Measurements from ENCODE around the gene AKAP6.

Gene AKAP6

GRCh38 chr14:32661216-32661615 lies 332.1 kb downstream of the AKAP6 start:
- DNase-seq (ENCODE audit: low read depth, low spot score): no peak

GRCh38 chr14:32662211-32662610 lies 333.1 kb downstream of the AKAP6 start:
- DNase-seq (ENCODE audit: low read depth, low spot score): no peak

- DNase-seq (ENCODE audit: low read depth, low spot score): no peak
These were observed 337.2 kb downstream of the AKAP6 start for GRCh38 chr14:32666308-32666707.

- no peak for DNase-seq (ENCODE audit: low read depth, low spot score)
These were observed 338.2 kb downstream of the AKAP6 start for GRCh38 chr14:32667287-32667686.

- no peak for DNase-seq (ENCODE audit: low read depth, low spot score)
These were observed 338.7 kb downstream of the AKAP6 start for GRCh38 chr14:32667791-32668190.

- DNase-seq (ENCODE audit: low read depth, low spot score): no peak
These were observed 340.3 kb downstream of the AKAP6 start for GRCh38 chr14:32669391-32669790.

- no peak for DNase-seq (ENCODE audit: low read depth, low spot score)
These were observed 346.3 kb downstream of the AKAP6 start for GRCh38 chr14:32675433-32675832.

- DNase-seq (ENCODE audit: low read depth, low spot score): no peak
These were observed 348.2 kb downstream of the AKAP6 start for GRCh38 chr14:32677129-32677780.

GRCh38 chr14:32678088-32678487 lies 349.0 kb downstream of the AKAP6 start:
- no peak for DNase-seq (ENCODE audit: low read depth, low spot score)

GRCh38 chr14:32679927-32680612 lies 351.0 kb downstream of the AKAP6 start:
- DNase-seq (ENCODE audit: low read depth, low spot score): no peak

GRCh38 chr14:32681598-32681997 lies 352.5 kb downstream of the AKAP6 start:
- no peak for DNase-seq (ENCODE audit: low read depth, low spot score)

GRCh38 chr14:32682214-32682613 lies 353.1 kb downstream of the AKAP6 start:
- DNase-seq (ENCODE audit: low read depth, low spot score): no peak

GRCh38 chr14:32683679-32684078 lies 354.6 kb downstream of the AKAP6 start:
- no peak for DNase-seq (ENCODE audit: low read depth, low spot score)

GRCh38 chr14:32688941-32689340 lies 359.8 kb downstream of the AKAP6 start:
- no peak for DNase-seq (ENCODE audit: low read depth, low spot score)

- DNase-seq (ENCODE audit: low read depth, low spot score): no peak
These were observed 363.3 kb downstream of the AKAP6 start for GRCh38 chr14:32692441-32692840.

- no peak for DNase-seq (ENCODE audit: low read depth, low spot score)
These were observed 364.0 kb downstream of the AKAP6 start for GRCh38 chr14:32693114-32693513.

GRCh38 chr14:32694795-32695449 lies 365.8 kb downstream of the AKAP6 start:
- no peak for DNase-seq (ENCODE audit: low read depth, low spot score)

GRCh38 chr14:32696325-32697091 lies 367.4 kb downstream of the AKAP6 start:
- no peak for DNase-seq (ENCODE audit: low read depth, low spot score)

- DNase-seq (ENCODE audit: low read depth, low spot score): no peak
These were observed 368.0 kb downstream of the AKAP6 start for GRCh38 chr14:32697114-32697513.

GRCh38 chr14:32697704-32698103 lies 368.6 kb downstream of the AKAP6 start:
- no peak for DNase-seq (ENCODE audit: low read depth, low spot score)

- DNase-seq (ENCODE audit: low read depth, low spot score): no peak
These were observed 369.7 kb downstream of the AKAP6 start for GRCh38 chr14:32698831-32699230.

- DNase-seq (ENCODE audit: low read depth, low spot score): no peak
These were observed 372.4 kb downstream of the AKAP6 start for GRCh38 chr14:32701475-32701874.

Measured in iPS DF 19.7 (cell line).